Activated naive CD8-positive, alpha-beta T cell treated with anti-CD3 and anti-CD28 coated beads for 36 hours (primary cell): ENCODE data around the gene EFNB2. TPM values are rescaled to one million over a fixed set of nuclear protein-coding genes. Genes with fewer than 3 reads are reported as not detected.

Source experiments
- DNase-seq: peaks from one replicate; pipeline ENCODE4 v3.0.0; 2021
- H3K27ac Mint-ChIP-seq: one replicate; pipeline ENCODE4 v1.8.0; 2022; ENCODE audit warnings: mild to moderate bottlenecking, moderate library complexity, mixed read lengths
- H3K27me3 Mint-ChIP-seq: one replicate; pipeline ENCODE4 v1.8.0; 2022; ENCODE audit warnings: mild to moderate bottlenecking, mixed read lengths
- H3K36me3 Mint-ChIP-seq: one replicate; pipeline ENCODE4 v1.8.0; 2021; ENCODE audit warnings: mild to moderate bottlenecking, mixed read lengths
- H3K4me1 Mint-ChIP-seq: one replicate; pipeline ENCODE4 v1.8.0; 2021; ENCODE audit warnings: mixed read lengths
- H3K4me3 Mint-ChIP-seq: one replicate; pipeline ENCODE4 v1.8.0; 2022; ENCODE audit warnings: mild to moderate bottlenecking, moderate library complexity, mixed read lengths
- H3K9me3 Mint-ChIP-seq: one replicate; pipeline ENCODE4 v1.8.0; 2022; ENCODE audit warnings: mixed read lengths
- total RNA-seq, 2 experiments: library from RNA; stranded (reverse); gene quantifications; one replicate each; pipeline ENCODE4 v1.2.3, GENCODE V29; 2021

The EFNB2 gene
- total RNA-seq, 2 experiments from 2014 or later: 0.06 to 0.08 TPM

DNA sequence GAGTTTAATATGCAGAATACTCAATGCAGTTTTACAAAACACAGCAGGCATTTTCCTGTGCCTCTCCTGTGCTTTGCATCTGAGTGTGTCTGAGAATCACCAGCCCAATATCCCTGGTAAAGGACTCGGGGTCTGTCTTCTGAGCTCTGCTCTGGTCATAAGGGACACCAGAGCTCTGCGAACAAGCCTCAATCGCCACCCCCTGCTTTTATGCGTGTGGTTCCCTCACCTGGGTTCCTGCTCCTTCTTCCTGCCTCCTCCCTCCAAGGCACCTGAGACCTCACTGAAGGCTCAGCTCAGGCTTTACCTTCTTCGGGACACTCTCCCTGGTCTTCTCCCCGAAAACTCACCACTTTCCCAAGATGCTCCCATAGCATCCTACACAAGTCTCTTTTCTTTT lies 84.5 kb downstream of the EFNB2 start:
- DNase-seq: no peak
- Mint-ChIP-seq H3K4me1 (no peaks in the 10 kb centered on the region), H3K36me3 (no peaks in the 10 kb centered on the region), H3K27ac (no peak overlapping the region), H3K27me3 (peaks cover 27% of the 10 kb centered on the region), H3K9me3 (peaks cover 2% of the 10 kb centered on the region), H3K4me3 (no peak overlapping the region)

- H3K27ac Mint-ChIP-seq: no peak overlapping the region
- H3K4me1 Mint-ChIP-seq: no peaks in the 10 kb centered on the region
- peaks cover 2% of the 10 kb centered on the region for H3K9me3 Mint-ChIP-seq
- no peaks in the 10 kb centered on the region for H3K36me3 Mint-ChIP-seq
- DNase-seq: no peak
- H3K4me3 Mint-ChIP-seq: no peak overlapping the region
- peaks cover 32% of the 10 kb centered on the region for H3K27me3 Mint-ChIP-seq
Measured at GRCh38 chr13:106449096-106449495, 86.4 kb downstream of the EFNB2 start.

DNA sequence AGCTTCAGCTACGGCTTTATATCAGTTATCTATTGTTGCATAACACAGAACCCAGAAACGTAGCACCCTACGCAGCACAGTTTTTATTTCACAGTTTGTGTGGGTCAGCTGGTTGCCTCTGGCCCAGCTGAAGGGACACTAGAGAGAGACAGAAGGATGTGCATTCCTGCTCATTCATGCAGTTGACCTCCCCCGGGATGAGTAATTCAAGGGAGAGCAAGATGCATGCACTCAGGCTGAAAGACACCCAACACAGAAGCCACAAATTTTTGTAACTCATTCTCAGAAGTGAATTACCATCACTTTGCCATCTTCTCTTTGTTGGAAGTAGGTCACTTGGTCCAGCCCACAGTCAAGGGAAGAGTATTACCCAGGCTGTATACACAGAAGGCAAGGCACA lies 89.5 kb downstream of the EFNB2 start:
- no peak for DNase-seq
- Mint-ChIP-seq H3K9me3 (peaks cover 2% of the 10 kb centered on the region), H3K4me1 (no peaks in the 10 kb centered on the region), H3K4me3 (no peak overlapping the region), H3K27ac (no peak overlapping the region), H3K36me3 (no peaks in the 10 kb centered on the region), H3K27me3 (peaks cover 24% of the 10 kb centered on the region)

GRCh38 chr13:106443607-106444322 lies 91.7 kb downstream of the EFNB2 start:
- Mint-ChIP-seq H3K27ac (no peak overlapping the region), H3K4me1 (no peaks in the 10 kb centered on the region)

GRCh38 chr13:106440866-106441265 lies 94.6 kb downstream of the EFNB2 start:
- DNase-seq: no peak
- Mint-ChIP-seq H3K27me3 (peaks cover 18% of the 10 kb centered on the region), H3K4me3 (no peak overlapping the region), H3K27ac (no peak overlapping the region), H3K36me3 (no peaks in the 10 kb centered on the region), H3K4me1 (no peaks in the 10 kb centered on the region), H3K9me3 (no peaks in the 10 kb centered on the region)

More at GRCh38 chr13:106443607-106444322, 91.7 kb downstream of the EFNB2 start:
- H3K36me3 Mint-ChIP-seq: no peaks in the 10 kb centered on the region
- no peak overlapping the region for H3K4me3 Mint-ChIP-seq
- peaks cover 1% of the 10 kb centered on the region for H3K9me3 Mint-ChIP-seq
- no peak for DNase-seq
- peaks cover 19% of the 10 kb centered on the region for H3K27me3 Mint-ChIP-seq

Other genes with a start within 250 kb of the EFNB2 start
- gene ARGLU1, start 32.5 kb upstream of the EFNB2 start, total RNA-seq: 10 to 100 TPM; 65.3 to 72.7 TPM